Neural cell (in vitro differentiated cells): ENCODE measurements around the gene TADA1. TPM values are rescaled to one million over a fixed set of nuclear protein-coding genes. Genes with fewer than 3 reads are reported as not detected.

Source experiments
- H2AFZ ChIP-seq: fragments of 200-600, 300-800 bp; sonication (generic), shearing (Covaris generic); 2 replicates; pipeline ENCODE4 v1.6.0; 2014; ENCODE audit warnings: low read depth, mild to moderate bottlenecking, antibody characterized with exemption, low read length, moderate library complexity
- H3F3A ChIP-seq: fragments of 200-600 bp; shearing (Covaris generic); 2 replicates; pipeline ENCODE4 v1.6.1; 2016; ENCODE audit warnings: mild to moderate bottlenecking, moderate library complexity, mixed read lengths, antibody characterized with exemption, low read length; ENCODE audit not compliant: insufficient read depth, poor library complexity, severe bottlenecking
- H3K27ac ChIP-seq: fragments of 200-600, 300-800 bp; sonication (generic), shearing (Covaris generic); 2 replicates; pipeline ENCODE4 v1.5.1; 2014; ENCODE audit warnings: mild to moderate bottlenecking, low read length, moderate library complexity
- H3K27me3 ChIP-seq: fragments of 300-800, 200-600 bp; sonication (generic), shearing (Covaris generic); 2 replicates; pipeline ENCODE4 v1.6.0; 2014; ENCODE audit warnings: mild to moderate bottlenecking, low read depth, low read length, moderate library complexity; ENCODE audit not compliant: insufficient read depth
- H3K36me3 ChIP-seq: fragments of 300-800, 200-600 bp; sonication (generic), shearing (Covaris generic); 2 replicates; pipeline ENCODE4 v1.5.1; 2014; ENCODE audit warnings: mild to moderate bottlenecking, antibody characterized with exemption, low read length, moderate library complexity; ENCODE audit not compliant: insufficient read depth
- H3K4me2 ChIP-seq: fragments of 300-800, 200-600 bp; sonication (generic), shearing (Covaris generic); 2 replicates; pipeline ENCODE4 v1.6.0; 2014; ENCODE audit warnings: mild to moderate bottlenecking, low read length
- H3K4me3 ChIP-seq: fragments of 300-800, 200-600 bp; sonication (generic), shearing (Covaris generic); 2 replicates; pipeline ENCODE4 v1.5.1; 2014; ENCODE audit warnings: mild to moderate bottlenecking, low read length, moderate library complexity
- H3K79me2 ChIP-seq: fragments of 200-600 bp; shearing (Covaris generic); replicated peaks from 2 replicates; pipeline ENCODE4 v1.6.0; 2014; ENCODE audit warnings: mild to moderate bottlenecking, low read length, moderate library complexity; ENCODE audit not compliant: insufficient read depth
- H3K9ac ChIP-seq: fragments of 300-800, 200-600 bp; sonication (generic), shearing (Covaris generic); 2 replicates; pipeline ENCODE4 v1.6.1; 2016; ENCODE audit warnings: mild to moderate bottlenecking, low read length, mixed read lengths
- H3K9me2 ChIP-seq: fragments of 200-600 bp; shearing (Covaris generic); 2 replicates; pipeline ENCODE4 v1.6.1; 2016; ENCODE audit warnings: mild to moderate bottlenecking, low read length, mixed read lengths; ENCODE audit not compliant: insufficient read depth
- H3K9me3 ChIP-seq: fragments of 200-600, 300-800 bp; sonication (generic), shearing (Covaris generic); 2 replicates; pipeline ENCODE4 v1.6.1; 2016; ENCODE audit warnings: mild to moderate bottlenecking, mixed run types, low read length, moderate library complexity, mixed read lengths
- H4K20me1 ChIP-seq: fragments of 200-600 bp; shearing (Covaris generic); 2 replicates; pipeline ENCODE4 v1.6.1; 2016; ENCODE audit warnings: mild to moderate bottlenecking, mixed run types; ENCODE audit not compliant: insufficient read depth
- EP300 ChIP-seq: fragments of 450-650 bp; conservative IDR thresholded peaks from 2 replicates; pipeline ENCODE4 v1.6.1; 2014; ENCODE audit warnings: antibody characterized with exemption, mild to moderate bottlenecking, moderate library complexity; ENCODE audit not compliant: poor library complexity, severe bottlenecking
- EZH2 ChIP-seq: fragments of 200-600, 300-800 bp; shearing (Covaris generic), sonication (generic); IDR thresholded peaks from 2 replicates; pipeline ENCODE4 v1.6.1; 2014; ENCODE audit warnings: antibody characterized with exemption, low read length, borderline replicate concordance, mild to moderate bottlenecking; ENCODE audit not compliant: insufficient read depth, poor library complexity, severe bottlenecking
- MXI1 ChIP-seq: fragments of 450-650 bp; conservative IDR thresholded peaks from 2 replicates; pipeline ENCODE4 v1.6.1; 2014; ENCODE audit warnings: antibody characterized with exemption, mild to moderate bottlenecking; ENCODE audit not compliant: poor library complexity, severe bottlenecking
- POLR2AphosphoS5 ChIP-seq: IDR thresholded peaks from 2 replicates; pipeline ENCODE4 v1.6.1; 2012
- RAD21 ChIP-seq: fragments of 450-650 bp; conservative IDR thresholded peaks from 2 replicates; pipeline ENCODE4 v1.6.1; 2014; ENCODE audit warnings: antibody characterized with exemption, mild to moderate bottlenecking, moderate library complexity
- SMC3 ChIP-seq: fragments of 450-650 bp; conservative IDR thresholded peaks from 2 replicates; pipeline ENCODE4 v1.6.1; 2014; ENCODE audit warnings: antibody characterized with exemption, mild to moderate bottlenecking, moderate library complexity; ENCODE audit not compliant: poor library complexity
- TAF1 ChIP-seq: IDR thresholded peaks from 2 replicates; pipeline ENCODE4 v1.6.1; 2012; ENCODE audit warnings: low read depth
- polyA plus RNA-seq: library from polyadenylated mRNA; depleted of rRNA; stranded (reverse); fragments of >200 nt; gene quantifications from 2 replicates; pipeline ENCODE4 v1.2.3, GENCODE V29; 2014
- TF ChIP-seq, protein P1 (sequence below): fragments of 450-650 bp; IDR thresholded peaks from 2 replicates; pipeline ENCODE4 v1.5.1; 2014; ENCODE audit warnings: antibody characterized with exemption, mild to moderate bottlenecking, moderate library complexity; ENCODE audit not compliant: poor library complexity, severe bottlenecking
- TF ChIP-seq, protein P2 (sequence below): IDR thresholded peaks from 2 replicates; pipeline ENCODE4 v1.6.1; 2012; ENCODE audit warnings: borderline replicate concordance

The TADA1 gene
- polyA plus RNA-seq, 1 donor from 2014 or later = 99.6 TPM

DNA sequence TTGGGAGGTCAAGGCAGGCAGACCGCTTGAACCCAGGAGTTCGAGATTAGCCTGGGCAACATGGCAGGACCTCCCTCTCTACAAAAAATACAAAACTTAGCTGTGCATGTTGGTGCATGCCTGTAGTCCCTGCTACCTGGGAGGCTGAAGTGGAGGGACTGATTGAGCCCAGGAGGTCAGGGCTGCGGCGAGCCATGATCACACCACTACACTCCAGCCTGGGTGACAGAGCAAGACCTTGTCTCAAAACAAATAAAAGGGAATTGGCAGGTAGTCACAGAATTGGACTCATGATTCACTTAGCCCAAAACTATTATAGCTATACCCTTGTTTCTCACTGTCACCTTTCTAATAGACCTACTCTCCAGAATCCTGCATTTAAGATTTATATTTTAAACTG, 5.5 kb downstream of the TADA1 start:
- Histone ChIP-seq H3K27ac (no peak overlapping the region), H3K79me2 (peaks cover 29% of the 10 kb centered on the region)

DNA sequence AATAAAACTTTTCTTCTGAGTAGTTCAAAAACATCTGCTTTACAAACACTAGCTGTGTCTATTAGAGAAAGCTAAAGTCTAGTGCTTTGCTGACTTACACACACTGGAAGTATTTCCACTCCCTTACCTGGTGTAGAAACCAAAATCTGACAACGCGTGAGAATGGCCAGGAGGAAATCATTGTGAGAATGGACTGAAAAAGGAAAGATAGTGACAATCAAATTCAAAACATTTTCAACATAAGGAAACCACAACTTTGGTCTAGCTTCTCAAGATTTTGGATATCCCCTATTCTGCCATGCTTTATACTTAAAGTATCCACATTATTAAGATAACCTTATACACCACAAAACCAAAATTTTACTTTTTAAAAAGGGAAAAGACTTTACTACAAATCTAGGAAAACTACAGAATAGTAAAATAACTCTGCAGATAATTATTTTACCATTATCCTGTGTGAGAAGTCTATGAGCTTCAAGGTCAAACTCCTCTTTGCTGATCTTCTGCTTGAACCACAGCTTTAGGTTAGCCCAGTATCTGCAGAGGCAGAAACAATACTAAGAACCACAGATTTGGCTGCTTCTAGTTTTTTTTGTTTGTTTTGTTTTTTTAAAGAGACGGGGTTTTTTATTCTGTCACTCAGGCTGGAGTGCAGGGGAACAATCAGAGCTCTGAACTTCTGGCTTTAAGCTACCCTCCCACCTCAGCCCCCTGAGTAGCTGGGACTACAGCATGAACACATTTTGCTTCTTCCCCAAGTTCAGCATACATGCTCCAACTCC, 6.6 kb downstream of the TADA1 start:
- Histone ChIP-seq H3K27ac (no peak overlapping the region), H3K4me3 (no peak overlapping the region), H3K27me3 (no peaks in the 10 kb centered on the region), H4K20me1 (no peaks in the 10 kb centered on the region), H3K9me3 (no peaks in the 10 kb centered on the region), H3K4me2 (no peak overlapping the region), H3K79me2 (peaks cover 18% of the 10 kb centered on the region), H3K9ac (no peak overlapping the region), H3F3A (no peaks in the 10 kb centered on the region), H3K9me2 (no peaks in the 10 kb centered on the region), H3K36me3 (peaks cover 9% of the 10 kb centered on the region), H2AFZ (no peak overlapping the region)
- TF ChIP-seq POLR2AphosphoS5 (no peak), EP300 (no peak), RAD21 (no peak)
- TF ChIP-seq, protein P1, sequence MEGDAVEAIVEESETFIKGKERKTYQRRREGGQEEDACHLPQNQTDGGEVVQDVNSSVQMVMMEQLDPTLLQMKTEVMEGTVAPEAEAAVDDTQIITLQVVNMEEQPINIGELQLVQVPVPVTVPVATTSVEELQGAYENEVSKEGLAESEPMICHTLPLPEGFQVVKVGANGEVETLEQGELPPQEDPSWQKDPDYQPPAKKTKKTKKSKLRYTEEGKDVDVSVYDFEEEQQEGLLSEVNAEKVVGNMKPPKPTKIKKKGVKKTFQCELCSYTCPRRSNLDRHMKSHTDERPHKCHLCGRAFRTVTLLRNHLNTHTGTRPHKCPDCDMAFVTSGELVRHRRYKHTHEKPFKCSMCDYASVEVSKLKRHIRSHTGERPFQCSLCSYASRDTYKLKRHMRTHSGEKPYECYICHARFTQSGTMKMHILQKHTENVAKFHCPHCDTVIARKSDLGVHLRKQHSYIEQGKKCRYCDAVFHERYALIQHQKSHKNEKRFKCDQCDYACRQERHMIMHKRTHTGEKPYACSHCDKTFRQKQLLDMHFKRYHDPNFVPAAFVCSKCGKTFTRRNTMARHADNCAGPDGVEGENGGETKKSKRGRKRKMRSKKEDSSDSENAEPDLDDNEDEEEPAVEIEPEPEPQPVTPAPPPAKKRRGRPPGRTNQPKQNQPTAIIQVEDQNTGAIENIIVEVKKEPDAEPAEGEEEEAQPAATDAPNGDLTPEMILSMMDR = no peak

More for the DNA sequence above, 5.5 kb downstream of the TADA1 start:
- H3K4me2 ChIP-seq = no peak overlapping the region
- H3K9ac ChIP-seq = no peak overlapping the region
- no peaks in the 10 kb centered on the region for H3K27me3 ChIP-seq
- H3K36me3 ChIP-seq = peaks cover 9% of the 10 kb centered on the region
- no peaks in the 10 kb centered on the region for H3F3A ChIP-seq
- no peaks in the 10 kb centered on the region for H3K9me2 ChIP-seq
- H4K20me1 ChIP-seq = no peaks in the 10 kb centered on the region
- no peak overlapping the region for H3K4me3 ChIP-seq
- no peak overlapping the region for H2AFZ ChIP-seq
- no peak for TF ChIP-seq POLR2AphosphoS5
- TF ChIP-seq, protein P1 = no peak
- TF ChIP-seq, protein P2, sequence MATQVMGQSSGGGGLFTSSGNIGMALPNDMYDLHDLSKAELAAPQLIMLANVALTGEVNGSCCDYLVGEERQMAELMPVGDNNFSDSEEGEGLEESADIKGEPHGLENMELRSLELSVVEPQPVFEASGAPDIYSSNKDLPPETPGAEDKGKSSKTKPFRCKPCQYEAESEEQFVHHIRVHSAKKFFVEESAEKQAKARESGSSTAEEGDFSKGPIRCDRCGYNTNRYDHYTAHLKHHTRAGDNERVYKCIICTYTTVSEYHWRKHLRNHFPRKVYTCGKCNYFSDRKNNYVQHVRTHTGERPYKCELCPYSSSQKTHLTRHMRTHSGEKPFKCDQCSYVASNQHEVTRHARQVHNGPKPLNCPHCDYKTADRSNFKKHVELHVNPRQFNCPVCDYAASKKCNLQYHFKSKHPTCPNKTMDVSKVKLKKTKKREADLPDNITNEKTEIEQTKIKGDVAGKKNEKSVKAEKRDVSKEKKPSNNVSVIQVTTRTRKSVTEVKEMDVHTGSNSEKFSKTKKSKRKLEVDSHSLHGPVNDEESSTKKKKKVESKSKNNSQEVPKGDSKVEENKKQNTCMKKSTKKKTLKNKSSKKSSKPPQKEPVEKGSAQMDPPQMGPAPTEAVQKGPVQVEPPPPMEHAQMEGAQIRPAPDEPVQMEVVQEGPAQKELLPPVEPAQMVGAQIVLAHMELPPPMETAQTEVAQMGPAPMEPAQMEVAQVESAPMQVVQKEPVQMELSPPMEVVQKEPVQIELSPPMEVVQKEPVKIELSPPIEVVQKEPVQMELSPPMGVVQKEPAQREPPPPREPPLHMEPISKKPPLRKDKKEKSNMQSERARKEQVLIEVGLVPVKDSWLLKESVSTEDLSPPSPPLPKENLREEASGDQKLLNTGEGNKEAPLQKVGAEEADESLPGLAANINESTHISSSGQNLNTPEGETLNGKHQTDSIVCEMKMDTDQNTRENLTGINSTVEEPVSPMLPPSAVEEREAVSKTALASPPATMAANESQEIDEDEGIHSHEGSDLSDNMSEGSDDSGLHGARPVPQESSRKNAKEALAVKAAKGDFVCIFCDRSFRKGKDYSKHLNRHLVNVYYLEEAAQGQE = no peak
- TF ChIP-seq SMC3 = no peak
- TF ChIP-seq EP300 = no peak
- TF ChIP-seq RAD21 = no peak
- TF ChIP-seq EZH2 = no peak
- TF ChIP-seq TAF1 = no peak
- TF ChIP-seq MXI1 = no peak
- H3K9me3 ChIP-seq = no peaks in the 10 kb centered on the region
